Activated CD8-positive, alpha-beta memory T cell treated with anti-CD3 and anti-CD28 coated beads for 48 hours (primary cell): ENCODE data around the gene SPEM1.
"Not testable (repeated sequence)": the region's sequence is repeated elsewhere in the genome, so short reads cannot be mapped to it uniquely, and the experiment has no call there.

Source experiments
- DNase-seq, 3 experiments: peaks; one replicate each; pipeline ENCODE4 v3.0.0-alpha.2; 2020; ENCODE audit warnings: low read depth in 2 of 3, low spot score in 2 of 3

The SPEM1 gene

DNA sequence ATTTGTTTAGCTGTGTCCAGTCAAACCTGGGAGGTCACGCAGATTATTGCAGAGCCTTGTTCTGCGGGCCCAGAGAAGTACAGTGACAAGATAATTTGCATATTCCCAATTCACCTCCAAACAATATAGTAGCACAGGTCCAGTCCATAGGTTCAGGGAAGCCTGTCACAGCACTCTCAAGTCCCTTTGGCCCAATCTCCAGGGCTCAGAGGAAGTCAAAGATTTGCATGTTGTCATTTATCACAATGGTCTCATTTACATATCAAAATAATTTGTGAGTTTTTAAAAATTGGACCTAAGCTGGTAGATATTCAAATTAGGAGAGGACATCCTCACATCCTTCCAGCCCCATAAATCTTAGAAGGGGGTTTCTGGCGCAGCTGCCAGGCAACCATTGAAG, 47.4 kb downstream of the SPEM1 start:
- DNase-seq = no peak

GRCh38 chr17:7468290-7468689, 48.2 kb downstream of the SPEM1 start:
- no peak for DNase-seq

- DNase-seq = no peak
Observed at GRCh38 chr17:7468804-7469389, 48.8 kb downstream of the SPEM1 start.

DNA sequence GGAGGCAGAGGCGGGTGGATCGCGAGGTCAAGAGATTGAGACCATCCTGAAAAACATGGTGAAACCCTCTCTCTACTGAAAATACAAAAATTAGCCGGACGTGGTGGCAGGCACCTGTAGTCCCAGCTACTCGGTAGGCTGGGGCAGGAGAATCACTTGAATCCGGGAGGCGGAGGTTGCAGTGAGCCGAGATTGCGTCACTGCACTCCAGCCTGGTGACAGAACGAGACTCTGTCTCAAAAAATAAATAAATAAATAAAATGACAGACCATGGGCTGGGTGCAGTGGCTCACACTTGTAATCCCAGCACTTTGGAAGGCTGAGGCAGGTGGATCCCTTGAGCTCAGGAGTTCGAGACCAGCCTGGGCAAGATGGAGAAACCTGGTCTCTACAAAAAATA, 49.7 kb downstream of the SPEM1 start:
- not testable (repeated sequence) for DNase-seq

DNA sequence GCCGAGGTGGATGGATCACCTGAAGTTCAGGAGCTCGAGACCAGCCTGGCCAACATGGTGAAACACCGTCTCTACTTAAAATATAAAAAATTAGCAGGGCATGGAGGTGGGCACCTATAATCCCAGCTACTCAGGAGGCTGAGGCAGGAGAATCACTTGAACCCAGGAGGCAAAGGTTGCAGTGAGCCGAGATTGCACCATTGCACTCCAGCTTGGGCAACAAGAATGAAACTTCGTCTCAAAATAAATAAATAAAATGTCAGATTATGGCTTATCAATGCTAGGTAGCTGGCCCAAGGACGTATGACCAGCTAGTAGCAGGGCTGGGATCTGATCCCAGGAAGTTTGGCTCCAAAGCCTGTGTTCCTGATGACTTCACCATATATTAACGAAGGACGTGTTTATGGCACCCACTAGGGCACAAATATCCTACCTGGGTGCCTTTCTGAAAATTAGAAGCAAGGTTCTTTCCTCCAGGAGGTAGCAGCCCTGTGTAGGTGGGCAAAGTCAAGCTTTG, 50.4 kb downstream of the SPEM1 start:
- not testable (repeated sequence) for DNase-seq
